HuH-7.5 (cell line): ENCODE measurements around the gene NXF2B.
"Not testable (repeated sequence)": the region's sequence is repeated elsewhere in the genome, so short reads cannot be mapped to it uniquely, and the experiment has no call there.

Source experiments
- DNase-seq: peaks from one replicate; pipeline ENCODE4 v3.0.0; 2011; ENCODE audit warnings: low spot score

The NXF2B gene, protein sequence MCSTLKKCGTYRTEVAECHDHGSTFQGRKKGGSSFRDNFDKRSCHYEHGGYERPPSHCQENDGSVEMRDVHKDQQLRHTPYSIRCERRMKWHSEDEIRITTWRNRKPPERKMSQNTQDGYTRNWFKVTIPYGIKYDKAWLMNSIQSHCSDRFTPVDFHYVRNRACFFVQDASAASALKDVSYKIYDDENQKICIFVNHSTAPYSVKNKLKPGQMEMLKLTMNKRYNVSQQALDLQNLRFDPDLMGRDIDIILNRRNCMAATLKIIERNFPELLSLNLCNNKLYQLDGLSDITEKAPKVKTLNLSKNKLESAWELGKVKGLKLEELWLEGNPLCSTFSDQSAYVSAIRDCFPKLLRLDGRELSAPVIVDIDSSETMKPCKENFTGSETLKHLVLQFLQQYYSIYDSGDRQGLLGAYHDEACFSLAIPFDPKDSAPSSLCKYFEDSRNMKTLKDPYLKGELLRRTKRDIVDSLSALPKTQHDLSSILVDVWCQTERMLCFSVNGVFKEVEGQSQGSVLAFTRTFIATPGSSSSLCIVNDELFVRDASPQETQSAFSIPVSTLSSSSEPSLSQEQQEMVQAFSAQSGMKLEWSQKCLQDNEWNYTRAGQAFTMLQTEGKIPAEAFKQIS

DNA sequence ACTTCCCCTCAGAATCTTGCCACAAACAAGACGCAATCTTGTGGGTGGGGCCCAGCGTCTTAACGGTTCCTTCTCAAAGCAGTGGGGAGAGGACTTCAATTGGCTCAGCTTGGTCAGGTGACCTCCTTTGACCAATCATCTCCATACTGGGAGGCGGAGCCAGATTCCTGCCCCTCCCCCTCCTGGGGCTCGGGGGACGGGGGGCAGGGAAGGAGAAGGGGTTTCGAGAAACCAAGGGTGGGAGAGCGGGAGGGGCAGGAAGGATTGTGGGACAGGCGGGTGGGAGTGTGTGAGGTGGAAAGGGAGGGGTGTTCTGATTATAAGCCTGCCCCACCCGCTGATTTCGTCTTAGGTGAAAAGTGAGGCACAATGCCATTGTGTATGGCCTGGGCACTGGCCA is at the start of gene NXF2B:
Gene NXF2B, minus strand, starts transcription at position 101 of the 400 bp plus-strand sequence. CDS start 59,972 bp downstream, outside the sequence.
- not testable (repeated sequence) for DNase-seq

DNA sequence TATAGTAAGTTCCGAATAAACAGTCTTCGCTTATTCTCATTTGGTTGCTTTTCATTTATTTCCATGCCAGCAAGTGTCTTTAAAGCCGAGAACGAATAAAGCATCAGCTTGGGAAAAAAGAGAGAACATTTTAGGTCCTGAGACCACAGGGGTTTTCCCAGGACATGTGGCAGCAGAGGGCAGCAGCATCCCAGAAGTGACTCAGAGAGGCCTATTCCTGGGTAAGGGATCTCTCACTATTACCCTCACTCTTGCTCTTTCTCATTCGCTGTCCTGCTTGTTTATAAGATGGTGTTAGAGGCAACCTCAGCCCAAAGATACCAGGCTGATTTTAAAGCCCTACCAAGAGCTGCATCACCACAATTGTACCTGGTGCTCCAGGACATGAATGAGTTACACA is 39.0 kb upstream of the NXF2B start:
- not testable (repeated sequence) for DNase-seq

DNA sequence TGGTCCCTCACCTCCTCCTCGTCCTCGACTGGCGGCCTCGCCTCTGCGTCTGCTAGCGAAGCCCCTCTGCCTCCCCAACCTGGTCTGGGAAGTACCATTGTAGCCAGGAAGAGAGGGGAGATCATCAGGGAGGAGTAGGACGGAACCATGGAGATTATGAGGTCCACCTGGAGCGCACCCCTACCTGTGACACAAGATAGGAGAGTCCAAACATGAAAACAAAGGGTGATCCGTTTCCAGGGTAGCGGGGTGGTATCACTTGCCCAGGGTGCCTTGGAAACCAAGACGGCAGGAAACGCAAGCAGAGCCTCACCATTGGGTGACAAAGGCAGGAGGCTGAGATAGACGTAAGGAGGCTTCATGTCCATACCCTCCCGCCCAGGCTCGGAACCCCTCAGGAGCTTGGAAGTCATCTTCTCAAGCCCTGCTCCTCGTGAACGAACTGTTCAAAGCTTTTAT is 32.0 kb upstream of the NXF2B start, which contains the start of gene TCP11X2:
Gene TCP11X2, minus strand, starts transcription at position 51 of the 459 bp plus-strand sequence.
- not testable (repeated sequence) for DNase-seq

DNA sequence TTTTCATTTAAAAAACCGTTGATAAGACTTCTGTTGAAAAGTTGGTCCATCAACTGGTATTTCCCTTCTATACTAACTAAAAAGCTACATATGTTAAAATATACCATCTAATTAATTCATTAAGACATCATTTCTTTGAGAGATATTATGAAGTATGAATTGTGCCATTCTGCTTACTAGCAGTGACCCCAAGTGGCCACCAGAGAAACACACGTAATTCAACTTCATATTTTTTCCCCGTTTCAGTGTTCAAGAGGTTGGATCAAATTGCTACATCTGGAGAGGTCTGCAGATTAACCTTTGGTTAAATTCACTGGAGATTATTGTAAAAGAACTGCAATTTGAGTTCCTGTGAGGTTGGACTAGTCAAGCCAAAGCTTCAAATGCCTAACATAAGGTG is 30.4 kb upstream of the NXF2B start:
- DNase-seq: not testable (repeated sequence)

DNA sequence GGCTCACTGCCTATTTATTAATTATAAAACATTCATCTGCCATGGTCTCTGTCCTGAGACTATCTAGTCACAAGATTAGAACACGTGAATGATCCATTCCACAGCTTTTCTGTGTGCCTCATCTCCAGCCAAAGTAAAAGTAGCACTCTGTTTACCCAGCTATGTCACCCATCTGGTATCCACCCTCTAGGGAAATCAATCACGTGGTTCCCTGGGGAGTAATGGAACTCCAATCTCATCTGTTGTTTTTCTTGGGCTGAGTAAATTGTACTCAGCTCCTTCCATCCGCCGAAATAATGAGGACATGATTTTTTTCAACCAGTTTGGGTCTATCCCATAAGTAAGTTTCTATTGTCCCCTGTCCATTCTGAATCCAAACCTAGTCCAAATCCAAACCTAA is 18.8 kb upstream of the NXF2B start:
- DNase-seq: not testable (repeated sequence)

DNA sequence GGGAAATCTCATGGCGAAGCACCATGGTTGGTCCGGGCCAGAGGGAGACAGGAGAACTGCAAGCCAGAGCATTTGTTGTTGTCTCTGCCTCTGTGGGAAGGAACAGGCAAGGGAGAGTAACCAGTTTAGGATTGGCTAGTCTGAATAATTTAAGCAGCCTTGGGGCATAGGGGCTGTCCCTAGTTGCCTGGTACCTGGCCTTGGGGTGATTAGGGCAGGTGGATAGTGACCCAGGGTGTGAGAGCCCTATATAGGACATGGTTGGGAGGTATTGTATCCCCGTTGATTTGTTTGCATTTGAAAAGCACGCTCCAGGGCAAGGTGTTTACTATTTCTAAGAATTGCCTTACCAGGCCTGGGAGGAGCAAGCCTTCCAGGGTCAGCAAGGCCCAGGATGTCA is 25.3 kb downstream of the NXF2B start:
- DNase-seq: not testable (repeated sequence)

DNA sequence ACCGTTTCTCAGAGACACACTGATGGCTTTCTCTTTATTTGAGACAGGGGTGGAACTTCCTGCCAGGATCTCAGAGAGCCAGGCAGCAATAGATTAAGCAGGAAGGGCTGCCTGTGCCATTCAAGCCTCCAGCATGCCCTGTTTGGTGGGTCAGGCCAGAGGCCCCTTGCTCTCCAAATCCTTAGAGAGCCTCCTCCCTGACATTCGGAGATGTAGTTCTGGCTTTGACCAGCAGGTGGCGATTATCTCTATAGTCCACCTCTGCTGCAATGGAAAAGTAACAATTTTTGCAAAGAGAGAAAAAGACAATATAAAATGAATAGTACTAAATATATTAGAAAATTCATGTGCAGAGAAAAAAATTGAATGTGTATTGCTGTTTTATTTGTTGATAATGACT is 93.9 kb downstream of the NXF2B start:
- DNase-seq: no peak

DNA sequence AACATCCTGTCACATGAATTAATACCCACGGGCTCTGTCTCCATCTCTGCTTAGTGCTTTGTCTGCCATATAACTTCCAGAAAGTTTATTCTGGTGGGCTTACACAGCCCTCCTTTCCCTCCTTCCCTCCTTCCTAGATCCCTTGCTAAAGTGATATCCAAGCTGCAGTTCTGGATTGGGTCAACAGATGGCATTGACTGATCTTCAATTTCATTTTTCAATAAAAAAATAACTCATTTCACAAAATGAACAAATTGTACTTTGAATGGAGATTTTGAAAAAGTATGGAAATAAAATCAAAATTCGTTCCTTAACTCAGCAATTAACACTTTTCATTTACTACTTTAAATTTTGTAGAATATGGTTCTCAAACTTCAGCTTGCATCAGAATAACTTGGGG is 97.9 kb downstream of the NXF2B start:
- DNase-seq: no peak

DNA sequence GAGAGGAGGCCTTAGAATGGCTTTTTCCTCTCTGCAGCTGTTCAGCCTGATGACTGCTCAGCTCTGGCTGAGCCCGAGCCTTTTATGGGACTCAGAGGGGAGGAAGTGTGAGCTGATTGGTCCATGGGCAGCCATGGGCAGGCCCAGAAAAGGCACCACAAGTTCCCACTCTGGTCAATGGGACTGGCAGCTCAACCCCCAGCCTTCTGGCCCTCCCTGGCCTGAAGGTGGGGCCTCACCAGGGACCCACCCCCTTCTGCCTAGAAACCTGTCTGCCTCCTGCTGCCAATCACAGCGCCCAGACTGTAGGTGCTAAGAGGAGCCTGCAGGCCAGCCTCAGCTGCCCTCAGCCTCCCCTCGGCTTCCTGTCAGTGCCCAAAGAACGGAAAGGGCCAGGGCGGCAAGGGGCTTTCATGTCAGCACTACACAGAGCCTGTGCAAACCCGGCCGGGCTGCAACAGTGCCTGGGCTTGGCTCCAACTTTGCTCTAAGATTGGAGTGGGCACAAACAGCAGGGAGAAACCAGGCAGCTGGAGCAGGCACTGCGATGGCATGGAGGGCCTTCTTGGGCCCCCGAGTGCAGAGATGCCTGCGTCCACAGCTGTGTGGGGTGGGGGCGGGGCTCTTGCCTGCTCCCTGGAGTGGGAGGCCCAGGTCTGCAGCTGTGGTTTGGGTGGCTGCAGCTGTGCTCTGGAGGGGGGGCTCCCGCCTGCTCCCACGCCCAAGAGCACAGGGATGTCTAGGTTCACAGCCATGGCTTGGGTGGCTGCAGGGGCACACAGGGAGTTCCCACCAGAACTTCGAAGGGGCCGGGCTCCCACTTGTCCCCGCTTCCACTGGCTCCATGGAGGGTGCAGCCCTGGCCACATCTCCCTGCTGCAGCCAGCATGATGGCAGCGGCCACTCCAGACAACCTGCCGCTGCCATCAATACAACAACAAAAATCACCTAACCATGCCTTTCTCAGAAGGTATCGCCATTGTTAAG is 100.2 kb downstream of the NXF2B start:
- no peak for DNase-seq

DNA sequence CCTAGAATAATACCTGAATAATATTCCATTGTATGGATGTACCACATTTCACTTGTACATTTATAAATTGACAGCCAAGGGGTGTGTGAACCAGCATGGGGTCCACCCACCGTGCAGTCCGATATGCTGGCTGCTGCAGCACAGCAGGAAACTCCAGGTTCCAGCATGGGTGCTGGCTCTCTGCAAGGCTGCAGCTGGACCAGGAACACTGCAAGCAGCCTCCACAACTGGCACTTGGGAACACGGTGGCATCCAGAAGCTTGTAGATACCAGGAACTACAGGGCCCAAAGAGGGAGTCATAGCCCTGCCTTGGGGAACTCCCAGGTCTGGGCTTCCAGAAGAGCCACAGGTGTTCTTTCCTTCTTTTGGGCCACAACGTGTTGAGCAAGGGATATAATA is 101.6 kb downstream of the NXF2B start:
- no peak for DNase-seq
